T-helper 2 cell treated with Interferon-gamma antibody and Interleukin-4, amounts not matched to agents 5 μg/mL and 100 μg/mL, for 36 hours (primary cell): ENCODE results near the gene SWSAP1.
A peak's percentile ranks its signal among the peaks of the same experiment; 100 is the strongest.
"Not testable (repeated sequence)": the region's sequence is repeated elsewhere in the genome, so short reads cannot be mapped to it uniquely, and the experiment has no call there.

Experiments used
- DNase-seq: peaks from one replicate; pipeline ENCODE4 v3.0.0; 2021; ENCODE audit warnings: low spot score
- H3K27ac Mint-ChIP-seq: one replicate; pipeline ENCODE4 v1.8.0; 2021; ENCODE audit warnings: mild to moderate bottlenecking, mixed read lengths
- H3K27me3 Mint-ChIP-seq: one replicate; pipeline ENCODE4 v1.8.0; 2021; ENCODE audit warnings: low read depth, mixed read lengths
- H3K36me3 Mint-ChIP-seq: one replicate; pipeline ENCODE4 v1.8.0; 2021; ENCODE audit warnings: low read depth, mixed read lengths
- H3K4me1 Mint-ChIP-seq: one replicate; pipeline ENCODE4 v1.8.0; 2021; ENCODE audit warnings: low read depth, mixed read lengths
- H3K4me3 Mint-ChIP-seq: one replicate; pipeline ENCODE4 v1.8.0; 2022; ENCODE audit warnings: mild to moderate bottlenecking, moderate library complexity, mixed read lengths
- H3K9me3 Mint-ChIP-seq: one replicate; pipeline ENCODE4 v1.8.0; 2021; ENCODE audit warnings: mixed read lengths

The SWSAP1 gene

DNA sequence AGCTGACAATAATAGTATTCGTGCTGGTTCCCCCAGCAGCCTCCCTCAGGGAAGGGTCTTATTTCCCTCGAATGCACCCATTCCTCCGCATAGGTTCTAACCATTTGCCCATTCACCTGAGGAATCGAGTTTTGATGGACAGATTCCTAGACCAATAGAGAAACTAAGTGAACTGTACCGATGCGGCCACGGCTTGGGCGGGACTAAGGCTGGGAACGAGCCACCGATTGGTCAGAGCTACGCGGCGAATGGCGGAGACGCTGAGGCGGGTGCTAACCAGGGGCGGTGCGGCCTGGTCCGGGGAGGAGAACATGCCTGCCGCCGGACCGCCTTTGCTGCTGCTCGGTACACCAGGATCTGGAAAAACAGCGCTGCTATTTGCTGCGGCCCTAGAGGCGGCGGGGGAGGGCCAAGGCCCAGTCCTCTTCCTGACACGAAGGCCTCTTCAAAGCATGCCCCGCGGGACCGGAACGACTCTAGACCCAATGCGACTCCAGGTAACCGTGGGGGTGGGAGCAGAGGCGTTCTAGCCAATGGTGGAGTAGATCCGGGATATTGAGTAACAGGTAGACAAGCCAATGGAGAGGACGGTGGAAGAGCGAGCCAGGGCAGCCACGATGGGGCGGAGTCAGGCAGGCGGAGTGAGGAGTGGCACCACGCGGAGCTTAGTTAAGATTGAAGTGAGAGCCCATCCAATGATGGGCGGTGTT lies at the start of gene SWSAP1:
Gene SWSAP1 (plus strand): TSS at position 234 of the 710 bp plus-strand sequence. CDS start 15 bp downstream, at position 249.
- Mint-ChIP-seq H3K27me3 (no peaks in the 10 kb centered on the region), H3K4me3 (no peak within 1 kb of the TSS), H3K4me1 (peaks cover 22% of the 10 kb centered on the region), H3K36me3 (peaks cover 18% of the 10 kb centered on the region), H3K27ac (no peak within 1 kb of the TSS), H3K9me3 (no peaks in the 10 kb centered on the region)
- peak; percentile 97 for DNase-seq

DNA sequence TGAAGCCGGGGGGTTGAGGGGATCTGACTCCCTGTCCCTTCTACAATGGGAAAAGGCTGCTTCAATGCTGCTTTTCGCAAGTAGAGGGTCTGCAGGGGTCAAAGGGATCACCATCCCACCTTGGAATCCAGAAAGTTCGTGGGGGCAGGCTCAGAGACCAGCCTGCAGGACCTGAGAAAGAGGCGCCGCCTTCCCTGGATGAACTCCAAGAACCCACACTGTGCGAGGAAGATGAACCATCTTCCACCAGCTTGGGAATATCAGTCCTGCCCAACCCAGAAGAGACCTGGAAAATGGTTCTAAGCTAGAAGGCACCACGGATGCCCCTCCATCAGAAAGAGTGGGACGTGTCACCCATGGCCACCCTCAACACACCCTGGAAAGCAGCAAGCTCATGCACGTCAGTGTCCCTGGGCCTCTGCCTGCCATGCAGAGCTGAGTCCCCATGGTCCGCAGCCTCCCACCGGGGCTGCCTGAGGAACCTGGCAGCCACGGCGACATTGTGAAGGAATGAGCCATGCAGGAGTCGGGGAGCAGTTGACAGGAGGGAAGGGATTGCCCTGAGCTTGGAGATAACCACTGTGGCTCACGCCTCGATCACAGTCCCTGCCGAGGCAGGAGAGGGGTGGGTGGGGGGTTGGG lies 49.6 kb upstream of the SWSAP1 start:
- no peaks in the 10 kb centered on the region for H3K9me3 Mint-ChIP-seq
- H3K4me3 Mint-ChIP-seq = peak overlapping the region; percentile 77
- peaks cover 4% of the 10 kb centered on the region for H3K36me3 Mint-ChIP-seq
- H3K4me1 Mint-ChIP-seq = peaks cover 26% of the 10 kb centered on the region
- no peak for DNase-seq
- peak overlapping the region; percentile 91 for H3K27ac Mint-ChIP-seq
- H3K27me3 Mint-ChIP-seq = no peaks in the 10 kb centered on the region

- H3K36me3 Mint-ChIP-seq = peaks cover 4% of the 10 kb centered on the region
- H3K4me1 Mint-ChIP-seq = peaks cover 26% of the 10 kb centered on the region
- no peaks in the 10 kb centered on the region for H3K9me3 Mint-ChIP-seq
- no peak overlapping the region for H3K27ac Mint-ChIP-seq
- H3K27me3 Mint-ChIP-seq = no peaks in the 10 kb centered on the region
- H3K4me3 Mint-ChIP-seq = no peak overlapping the region
- no peak for DNase-seq
Measured at GRCh38 chr19:11325544-11325943, 48.9 kb upstream of the SWSAP1 start.

- Mint-ChIP-seq H3K36me3 (peaks cover 8% of the 10 kb centered on the region), H3K27me3 (no peaks in the 10 kb centered on the region), H3K27ac (no peak overlapping the region), H3K9me3 (no peaks in the 10 kb centered on the region), H3K4me1 (no peaks in the 10 kb centered on the region), H3K4me3 (no peak overlapping the region)
- no peak for DNase-seq
Measured at GRCh38 chr19:11330127-11330526, 44.3 kb upstream of the SWSAP1 start.

DNA sequence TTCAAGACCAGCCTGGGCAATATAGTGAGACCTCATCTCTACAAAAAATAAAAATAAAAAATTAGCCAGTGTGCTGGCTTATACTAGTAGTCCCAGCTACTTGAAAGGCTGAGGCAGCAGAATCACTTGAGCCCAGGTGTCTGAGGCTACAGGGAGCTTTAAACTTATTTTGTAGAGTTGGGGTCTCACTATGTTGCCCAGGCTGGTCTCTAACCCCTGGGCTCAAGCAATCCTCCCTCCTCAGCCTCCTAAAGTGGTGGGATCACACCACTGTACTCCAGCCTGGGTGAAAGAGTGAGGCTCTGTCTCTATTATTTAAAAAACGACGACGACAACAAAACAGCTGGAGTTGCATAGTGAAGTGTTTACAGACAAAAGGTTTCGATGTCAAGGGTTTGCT lies 43.0 kb upstream of the SWSAP1 start:
- Mint-ChIP-seq H3K27me3 (no peaks in the 10 kb centered on the region), H3K36me3 (peaks cover 19% of the 10 kb centered on the region)

DNA sequence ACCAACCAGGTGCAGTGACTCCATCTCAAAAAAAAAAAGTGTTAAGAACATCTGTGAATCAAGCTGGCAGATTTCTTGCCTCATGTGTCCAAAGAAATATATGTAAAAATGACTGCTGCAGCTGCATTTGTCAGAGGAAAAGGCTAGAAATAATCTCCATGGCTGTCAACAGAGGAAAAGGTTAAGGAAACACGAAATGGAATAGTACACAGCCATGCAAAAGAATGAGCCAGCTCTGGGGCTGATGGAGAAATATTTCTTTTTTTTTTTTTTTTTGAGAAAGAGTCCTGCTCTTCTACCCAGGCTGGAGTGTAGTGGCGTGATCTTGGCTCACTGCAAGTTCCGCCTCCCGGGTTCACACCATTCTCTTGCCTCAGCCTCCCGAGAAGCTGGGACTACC lies 41.6 kb upstream of the SWSAP1 start:
- Mint-ChIP-seq H3K4me1 (peaks cover 7% of the 10 kb centered on the region), H3K27ac (no peak overlapping the region), H3K27me3 (no peaks in the 10 kb centered on the region), H3K9me3 (no peaks in the 10 kb centered on the region), H3K36me3 (peaks cover 22% of the 10 kb centered on the region), H3K4me3 (no peak overlapping the region)
- DNase-seq = no peak

More for the DNA sequence above, 43.0 kb upstream of the SWSAP1 start:
- no peaks in the 10 kb centered on the region for H3K9me3 Mint-ChIP-seq
- no peaks in the 10 kb centered on the region for H3K4me1 Mint-ChIP-seq
- DNase-seq = no peak
- H3K27ac Mint-ChIP-seq = no peak overlapping the region
- H3K4me3 Mint-ChIP-seq = no peak overlapping the region

DNA sequence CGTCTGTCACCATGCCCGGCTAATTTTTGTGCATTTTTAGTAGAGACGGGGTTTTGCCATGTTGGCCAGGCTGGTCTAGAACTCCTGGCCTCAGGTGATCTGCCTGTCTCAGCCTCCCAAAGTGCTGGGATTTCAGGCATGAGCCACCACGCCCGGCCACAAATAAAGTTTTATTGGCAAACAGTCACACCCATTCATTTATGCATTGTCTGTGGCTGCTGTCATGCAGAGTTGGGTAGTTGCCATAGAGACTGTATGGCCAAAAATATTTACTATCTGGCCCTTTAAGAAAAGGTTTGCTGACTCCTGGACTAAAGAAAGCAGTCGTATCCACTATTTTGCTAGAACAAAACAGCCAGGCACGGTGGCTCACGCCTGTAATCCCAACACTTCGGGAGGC lies 40.6 kb upstream of the SWSAP1 start:
- Mint-ChIP-seq H3K4me1 (peaks cover 13% of the 10 kb centered on the region), H3K36me3 (peaks cover 22% of the 10 kb centered on the region)
- DNase-seq, H3K27me3 Mint-ChIP-seq, H3K9me3 Mint-ChIP-seq, H3K4me3 Mint-ChIP-seq, H3K27ac Mint-ChIP-seq: not testable (repeated sequence)

DNA sequence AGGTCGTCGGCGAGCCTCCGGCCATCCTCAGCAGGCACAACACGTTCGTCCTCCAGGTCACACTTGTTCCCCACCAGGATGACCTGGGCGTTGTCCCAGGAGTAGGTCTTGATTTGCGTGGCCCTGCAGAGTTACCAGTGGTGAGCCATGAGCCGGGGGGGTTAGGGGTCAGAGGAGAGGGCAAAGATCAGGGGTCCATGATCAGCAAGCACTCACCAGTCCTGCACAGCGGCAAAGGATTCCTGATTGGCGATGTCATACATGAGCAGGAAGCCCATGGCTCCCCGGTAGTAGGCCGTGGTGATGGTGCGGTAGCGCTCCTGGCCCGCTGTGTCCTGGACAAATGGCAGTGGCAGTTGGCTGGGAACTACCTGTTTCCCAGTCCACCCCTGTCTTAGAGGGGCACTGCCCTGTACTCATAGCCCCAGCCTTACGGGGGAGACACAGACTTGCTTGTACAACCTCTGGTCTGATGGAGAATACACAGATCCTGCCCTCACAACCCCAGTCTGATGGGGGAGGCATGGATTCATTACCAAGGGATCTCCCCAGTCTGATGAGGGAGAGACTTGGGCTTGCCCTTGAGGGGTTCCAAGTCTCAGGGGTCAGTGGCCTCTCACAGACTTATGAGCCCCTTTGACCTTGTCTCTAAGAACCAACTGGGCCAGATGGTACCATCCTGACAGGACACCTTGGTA lies 38.9 kb upstream of the SWSAP1 start:
- Mint-ChIP-seq H3K27ac (no peak overlapping the region), H3K4me3 (no peak overlapping the region), H3K27me3 (no peaks in the 10 kb centered on the region), H3K9me3 (no peaks in the 10 kb centered on the region), H3K36me3 (peaks cover 22% of the 10 kb centered on the region), H3K4me1 (peaks cover 17% of the 10 kb centered on the region)
- DNase-seq = no peak

GRCh38 chr19:11337080-11337479 lies 37.4 kb upstream of the SWSAP1 start:
- H3K27ac Mint-ChIP-seq = no peak overlapping the region
- DNase-seq = no peak

GRCh38 chr19:11338121-11338520 lies 36.3 kb upstream of the SWSAP1 start:
- Mint-ChIP-seq H3K27me3 (no peaks in the 10 kb centered on the region), H3K36me3 (peaks cover 22% of the 10 kb centered on the region), H3K9me3 (no peaks in the 10 kb centered on the region), H3K27ac (no peak overlapping the region), H3K4me1 (peaks cover 17% of the 10 kb centered on the region), H3K4me3 (no peak overlapping the region)
- no peak for DNase-seq

More at GRCh38 chr19:11337080-11337479, 37.4 kb upstream of the SWSAP1 start:
- Mint-ChIP-seq H3K9me3 (no peaks in the 10 kb centered on the region), H3K36me3 (peaks cover 22% of the 10 kb centered on the region), H3K27me3 (no peaks in the 10 kb centered on the region), H3K4me3 (peak overlapping the region; percentile 18), H3K4me1 (peaks cover 17% of the 10 kb centered on the region)

GRCh38 chr19:11338569-11339253 lies 35.8 kb upstream of the SWSAP1 start:
- H3K27ac Mint-ChIP-seq = no peak overlapping the region
- no peaks in the 10 kb centered on the region for H3K27me3 Mint-ChIP-seq
- no peak for DNase-seq
- peaks cover 17% of the 10 kb centered on the region for H3K4me1 Mint-ChIP-seq
- no peaks in the 10 kb centered on the region for H3K9me3 Mint-ChIP-seq
- H3K36me3 Mint-ChIP-seq = peaks cover 20% of the 10 kb centered on the region
- peak overlapping the region; percentile 84 for H3K4me3 Mint-ChIP-seq

DNA sequence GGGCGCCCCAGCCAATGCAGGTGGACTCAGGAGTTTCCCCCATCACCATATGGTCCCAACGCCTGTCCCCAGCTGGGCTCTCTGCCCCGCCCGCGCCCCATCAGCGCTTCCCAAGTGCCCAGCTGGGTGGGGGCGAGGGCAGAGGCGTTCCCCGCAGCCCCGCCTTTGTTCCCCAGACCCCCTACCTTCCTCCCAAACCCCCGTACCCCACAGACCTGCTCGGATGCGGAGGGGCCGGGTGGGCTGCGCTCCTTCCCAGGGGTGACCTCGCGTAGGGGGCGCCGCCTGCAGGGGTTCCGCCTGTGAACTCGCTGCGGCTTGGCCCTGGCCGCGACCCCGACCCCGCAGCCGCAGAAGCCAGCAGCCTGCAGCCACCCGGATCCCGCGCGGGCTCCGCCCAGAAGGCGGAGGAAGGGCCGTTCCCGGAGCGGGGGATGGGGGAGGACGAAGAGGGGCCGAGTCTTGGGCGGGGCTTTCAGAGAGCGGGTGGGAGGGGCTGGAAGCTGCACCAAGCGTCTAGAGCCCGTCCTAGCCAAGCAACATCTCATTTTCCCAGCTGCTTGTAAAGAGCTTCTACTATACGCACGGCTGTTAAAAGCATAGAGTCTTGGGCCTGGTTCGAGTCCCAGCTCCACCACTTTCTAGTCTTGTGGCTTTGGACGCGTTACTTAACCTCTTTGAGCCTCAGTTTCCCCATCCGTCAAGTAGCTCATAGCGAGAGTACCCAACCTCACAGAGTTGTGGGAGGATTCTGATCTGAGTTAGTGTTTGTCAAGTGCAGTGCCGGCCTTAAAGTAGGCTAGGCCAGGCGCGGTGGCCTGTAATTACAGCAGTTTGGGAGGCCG lies 35.0 kb upstream of the SWSAP1 start, which contains the start of gene RAB3D:
Gene RAB3D (minus strand): TSS at position 404 of the 845 bp plus-strand sequence. CDS start 2,258 bp downstream, outside the sequence.
- Mint-ChIP-seq H3K4me1 (peaks cover 19% of the 10 kb centered on the region), H3K4me3 (peak within 1 kb of the TSS; percentile 84), H3K27me3 (no peaks in the 10 kb centered on the region), H3K9me3 (no peaks in the 10 kb centered on the region), H3K36me3 (peaks cover 17% of the 10 kb centered on the region), H3K27ac (peak within 1 kb of the TSS; percentile 45)
- DNase-seq = peak; percentile 79

DNA sequence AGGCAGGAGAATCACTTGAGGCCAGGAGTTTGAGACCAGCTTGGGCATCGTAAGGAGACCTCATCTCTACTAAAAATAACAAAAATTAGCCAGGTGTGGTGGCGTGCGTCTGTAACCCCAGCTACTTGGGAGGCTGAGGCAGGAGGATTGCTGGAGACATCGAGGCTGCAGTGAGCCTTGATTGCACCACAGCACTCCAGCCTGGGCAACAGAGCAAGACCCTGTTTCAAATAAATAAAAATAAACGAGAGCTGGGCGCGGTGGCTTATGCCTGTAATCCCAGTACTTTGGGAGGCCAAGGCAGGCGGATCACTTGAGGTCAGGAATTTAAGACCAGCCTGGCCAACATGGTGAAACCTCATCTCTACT lies 34.4 kb upstream of the SWSAP1 start:
- not testable (repeated sequence) for DNase-seq, H3K9me3 Mint-ChIP-seq, H3K27ac Mint-ChIP-seq, H3K27me3 Mint-ChIP-seq
- Mint-ChIP-seq H3K4me3 (peak overlapping the region; percentile 84), H3K36me3 (peaks cover 16% of the 10 kb centered on the region), H3K4me1 (peaks cover 20% of the 10 kb centered on the region)
